NCI-H1436 treated with DMSO at 0.1 percent for 48 hours (cell line): Measurements from ENCODE around the gene TMEM19.
"Not testable (repeated sequence)": the region's sequence is repeated elsewhere in the genome, so short reads cannot be mapped to it uniquely, and the experiment has no call there.

Source experiments
- DNase-seq: peaks from one replicate; lab custom pipeline; 2025; lab: John Stamatoyannopoulos, UW

TMEM19 gene

GRCh38 chr12:71666259-71666658 lies 19.6 kb upstream of the TMEM19 start:
- no peak for DNase-seq

GRCh38 chr12:71671311-71671710 lies 14.6 kb upstream of the TMEM19 start:
- no peak for DNase-seq

GRCh38 chr12:71671816-71672215 lies 14.1 kb upstream of the TMEM19 start:
- no peak for DNase-seq

GRCh38 chr12:71682466-71682865 lies 3.4 kb upstream of the TMEM19 start:
- no peak for DNase-seq

- no peak for DNase-seq
Measured at GRCh38 chr12:71683633-71684032, 2.2 kb upstream of the TMEM19 start.

- DNase-seq, result no peak
Measured at GRCh38 chr12:71684081-71684480, 1.8 kb upstream of the TMEM19 start.

- no peak for DNase-seq
Measured at GRCh38 chr12:71685312-71685906, 473 bp upstream of the TMEM19 start.

GRCh38 chr12:71686658-71687025 lies 760 bp downstream of the TMEM19 start:
- DNase-seq, result no peak

GRCh38 chr12:71687172-71687571 lies 1.3 kb downstream of the TMEM19 start:
- not testable (repeated sequence) for DNase-seq

- DNase-seq, result no peak
Measured at GRCh38 chr12:71688961-71689570, 3.2 kb downstream of the TMEM19 start.

- DNase-seq, result no peak
Measured at GRCh38 chr12:71691504-71692129, 5.7 kb downstream of the TMEM19 start.

GRCh38 chr12:71693126-71693525 lies 7.2 kb downstream of the TMEM19 start:
- DNase-seq, result no peak

- not testable (repeated sequence) for DNase-seq
Measured at GRCh38 chr12:71693651-71694050, 7.8 kb downstream of the TMEM19 start.

- DNase-seq, result no peak
Measured at GRCh38 chr12:71694099-71694820, 8.4 kb downstream of the TMEM19 start.

GRCh38 chr12:71695782-71696181 lies 9.9 kb downstream of the TMEM19 start:
- DNase-seq, result no peak

GRCh38 chr12:71702181-71702580 lies 16.3 kb downstream of the TMEM19 start:
- not testable (repeated sequence) for DNase-seq

- no peak for DNase-seq
Measured at GRCh38 chr12:71702590-71702989, 16.7 kb downstream of the TMEM19 start.

- no peak for DNase-seq
Measured at GRCh38 chr12:71703206-71703605, 17.3 kb downstream of the TMEM19 start.

- DNase-seq, result no peak
Measured at GRCh38 chr12:71704920-71705319, 19.0 kb downstream of the TMEM19 start.

- DNase-seq, result no peak
Measured at GRCh38 chr12:71708658-71709057, 22.8 kb downstream of the TMEM19 start.

- no peak for DNase-seq
Measured at GRCh38 chr12:71710276-71711125, 24.6 kb downstream of the TMEM19 start.

GRCh38 chr12:71718611-71719010 lies 32.7 kb downstream of the TMEM19 start:
- no peak for DNase-seq
